K562 (cell line): ENCODE measurements around the gene OPA3. TPM values are rescaled to one million over a fixed set of nuclear protein-coding genes. Genes with fewer than 3 reads are reported as not detected.

ENCODE experiments used
- CTCF ChIP-seq, 3 experiments: IDR thresholded peaks in 2 of 3; conservative IDR thresholded peaks in 1 of 3; 2 replicates each; pipeline ENCODE4 v1.5.1; 2011 to 2012; ENCODE audit warnings: low read length in 3 of 3, mild to moderate bottlenecking in 3 of 3, control low read depth in 2 of 3, improper control_type of control experiment in 1 of 3, inconsistent platforms in 1 of 3, low read depth in 1 of 3, mixed read lengths in 1 of 3, moderate library complexity in 1 of 3; ENCODE audit not compliant: insufficient read depth in 2 of 3
- HNRNPL ChIP-seq: fragments of 200-400 bp; formaldehyde crosslinking; IDR thresholded peaks from 2 replicates; pipeline ENCODE4 v1.6.1; 2017; ENCODE audit warnings: low read depth, mild to moderate bottlenecking, low read length
- MCM5 ChIP-seq: fragments of 450-650 bp; IDR thresholded peaks from 2 replicates; pipeline ENCODE4 v1.6.1; 2016; ENCODE audit warnings: low read depth
- SAFB ChIP-seq: fragments of 200-400 bp; formaldehyde crosslinking; IDR thresholded peaks from 2 replicates; pipeline ENCODE4 v1.6.1; 2017; ENCODE audit warnings: low read depth, low read length, borderline replicate concordance
- SIX5 ChIP-seq, 2 experiments: IDR thresholded peaks; 2 replicates each; pipeline ENCODE4 v1.6.1; 2011; ENCODE audit warnings: low read length in 2 of 2, borderline replicate concordance in 1 of 2, low read depth in 1 of 2, mild to moderate bottlenecking in 1 of 2, moderate library complexity in 1 of 2; ENCODE audit not compliant: insufficient read depth in 1 of 2
- TAF15 ChIP-seq: fragments of 200-400 bp; formaldehyde crosslinking; IDR thresholded peaks from 2 replicates; pipeline ENCODE4 v1.6.1; 2017; ENCODE audit warnings: mild to moderate bottlenecking, low read depth, low read length, moderate library complexity
- VEZF1 ChIP-seq: fragments of 200-800 bp; sonication (Bioruptor generic); IDR thresholded peaks from 2 replicates; pipeline ENCODE4 v1.6.1; 2017; ENCODE audit warnings: missing genetic modification characterization, missing compliant biosample characterization
- ZBTB7A ChIP-seq: IDR thresholded peaks from 2 replicates; pipeline ENCODE4 v1.6.1; 2011; ENCODE audit warnings: low read depth, mild to moderate bottlenecking, low read length, moderate library complexity, borderline replicate concordance; ENCODE audit not compliant: control insufficient read depth
- polyA plus RNA-seq, 8 experiments: library from polyadenylated mRNA; depleted of rRNA in 4 of 8; stranded (reverse) in 5 of 8; unstranded in 3 of 8; fragments of >200 nt; fragmentation: Nextera tagmentation in 2 of 8; fragmentation: Illumina TruSeq in 1 of 8; extraction: Ambion mirVana in 2 of 8; extraction: Trizol in 1 of 8; gene quantifications; 2 replicates each; pipeline versions ENCODE4 v1.2.1 to v1.2.3, GENCODE V29; 2011 to 2014; ENCODE audit warnings: inconsistent platforms in 1 of 8, missing spikeins in 1 of 8
- total RNA-seq, 7 experiments: library from RNA; depleted of rRNA in 6 of 7; stranded (reverse); fragments of >200 nt in 6 of 7; fragmentation: Illumina TruSeq in 2 of 7; extraction: Trizol in 2 of 7; gene quantifications; 2 replicates each; pipeline versions ENCODE4 v1.2.1 to v1.2.3, GENCODE V29; 2011 to 2021; ENCODE audit warnings: low replicate concordance in 1 of 7

OPA3 gene
- total and polyA plus RNA-seq, 9 of the 15 experiments (the other 6 are each of a cell fraction or from before 2014, with no cell fraction given) = 1.4 to 18.8 (median 9.0) TPM

- TF ChIP-seq SIX5 (IDR thresholded peaks at IDR 0.05; ENCODE audit: borderline replicate concordance in 1 of 2, insufficient read depth in 1 of 2, low read depth in 1 of 2, low read length in 2 of 2) (no peak), HNRNPL (0 out of 2 replicates have a peak, but pooled peaks have one; percentile 44), CTCF (IDR thresholded peaks at IDR 0.05 in 2 of 3, conservative IDR thresholded peaks at IDR 0.05 in 1 of 3; ENCODE audit: insufficient read depth in 2 of 3, low read depth in 1 of 3, low read length in 3 of 3) (peak in 1 of 3 experiments; percentile 36; a peak in 1 of 6 replicates), TAF15 (no peak), ZBTB7A (peak; percentile 52; the same call in 1 of the 2 replicates), SAFB (0 out of 2 replicates have a peak, but pooled peaks have one; percentile 25), MCM5 (no peak), VEZF1 (peak; percentile 54)
Measured at GRCh38 chr19:45498411-45499195, 86.0 kb downstream of the OPA3 start, which contains the start of gene PPM1N (continued).
